ENCODE data around the gene SNX8. TPM values are rescaled to one million over a fixed set of nuclear protein-coding genes. Genes with fewer than 3 reads are reported as not detected.
"Not testable (repeated sequence)": the region's sequence is repeated elsewhere in the genome, so short reads cannot be mapped to it uniquely, and the experiment has no call there.

SNX8 gene
- polyA plus RNA-seq, 10 donors = 23.0 to 38.1 (median 29.6) TPM

DNA sequence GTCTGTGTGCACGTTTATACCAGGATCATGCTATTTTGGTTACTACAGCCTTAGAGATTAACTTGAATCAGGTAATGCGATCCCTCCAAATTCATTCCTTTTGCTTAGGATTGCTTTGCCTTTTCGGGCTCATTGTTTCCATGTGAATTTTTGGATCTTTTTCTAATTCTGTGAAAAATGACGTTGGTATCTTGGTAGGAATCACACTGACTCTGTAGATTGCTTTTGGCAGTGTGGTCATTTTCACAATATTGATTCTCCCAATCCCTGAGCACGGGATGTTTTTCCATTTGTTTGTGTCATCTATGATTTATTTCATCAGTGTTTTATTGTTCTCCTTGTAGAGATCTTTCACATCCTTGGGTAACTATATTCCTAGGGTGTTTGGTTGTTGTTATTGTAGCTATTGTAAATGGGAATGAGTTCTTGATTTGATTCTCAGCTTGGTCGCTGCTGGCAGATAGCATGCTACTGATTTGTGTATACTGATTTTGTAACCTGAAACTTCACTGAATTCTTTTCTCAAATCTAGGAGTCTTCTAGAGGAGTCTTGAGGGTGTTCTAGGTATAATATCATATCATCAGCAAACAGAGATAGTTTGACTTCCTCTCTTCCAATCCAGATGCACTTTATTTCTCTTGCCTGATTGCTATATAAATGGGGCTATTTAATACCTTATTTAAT is 18.2 kb downstream of the SNX8 start:
- no peak for DNase-seq

- no peak for DNase-seq
Measured at GRCh38 chr7:2290877-2291276, 23.4 kb downstream of the SNX8 start.

DNA sequence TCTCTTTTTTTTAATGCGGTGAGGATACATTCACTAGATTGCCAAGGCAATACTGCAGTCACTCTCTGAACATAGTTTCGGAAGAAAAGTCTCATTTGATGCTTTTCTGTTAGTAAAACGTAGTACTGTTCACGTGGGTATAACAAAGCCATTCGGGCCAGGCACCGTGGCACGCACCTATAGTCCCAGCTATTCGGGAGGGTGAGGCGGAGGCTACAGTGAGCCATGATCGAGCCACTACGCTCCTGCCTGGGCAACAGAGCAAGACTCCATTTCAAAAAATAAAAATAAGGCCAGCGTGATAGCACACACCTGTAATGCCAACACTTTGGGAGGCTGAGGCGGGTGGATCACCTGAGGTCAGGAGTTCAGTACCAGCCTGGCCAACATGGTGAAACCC is 24.6 kb downstream of the SNX8 start:
- DNase-seq = no peak

DNA sequence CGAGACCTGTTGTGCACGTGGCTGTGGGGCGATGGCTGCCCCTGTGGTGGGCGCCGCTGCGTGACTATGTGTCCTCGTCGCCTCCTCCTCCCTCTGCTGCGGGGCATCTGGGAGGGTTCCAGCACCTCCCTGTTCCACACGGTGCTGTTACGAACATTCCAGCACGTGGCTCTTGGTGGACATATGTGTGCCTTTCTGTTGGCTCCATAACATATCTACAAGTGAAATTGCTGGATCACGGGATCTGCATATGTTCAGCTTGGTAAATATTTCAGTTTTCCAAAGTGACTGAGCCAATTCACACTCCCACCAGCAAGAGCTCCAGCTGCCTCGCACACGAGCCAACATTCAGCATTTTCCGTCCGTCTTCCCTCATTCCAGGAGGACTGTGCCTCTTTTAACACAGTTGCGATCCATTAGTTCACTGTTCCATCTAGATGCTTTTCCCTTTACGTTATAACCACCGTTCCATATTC is 25.1 kb downstream of the SNX8 start:
- DNase-seq = peak; percentile 84 to 96 (median 91)

GRCh38 chr7:2288503-2288902 is 25.7 kb downstream of the SNX8 start:
- DNase-seq = no peak

DNA sequence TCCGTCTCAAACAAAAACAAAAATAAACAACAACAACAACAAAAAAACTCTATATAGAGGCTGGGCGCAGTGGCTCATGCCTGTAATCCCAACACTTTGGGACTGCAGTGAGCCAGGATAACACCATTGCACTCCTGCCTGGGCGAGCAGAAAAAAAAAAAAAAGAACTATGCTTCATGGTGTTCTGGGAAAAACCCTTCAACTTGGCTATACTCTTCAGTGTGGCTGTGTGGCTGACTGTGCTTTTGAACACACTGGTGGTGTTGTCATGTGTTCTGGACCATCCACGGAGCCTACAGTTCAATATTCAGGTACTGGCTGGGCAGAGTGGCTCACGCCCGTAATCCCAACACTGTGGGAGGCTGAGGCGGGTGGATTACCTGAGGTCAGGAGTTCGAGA is 26.5 kb downstream of the SNX8 start:
- DNase-seq = no peak

GRCh38 chr7:2283074-2283473 is 31.2 kb downstream of the SNX8 start:
- no peak for DNase-seq

- no peak for DNase-seq
Measured at GRCh38 chr7:2282185-2282751, 32.0 kb downstream of the SNX8 start.

- DNase-seq = peak; percentile 63 to 92 (median 86)
Measured at GRCh38 chr7:2281541-2281940, 32.7 kb downstream of the SNX8 start.

GRCh38 chr7:2280424-2280823 is 33.8 kb downstream of the SNX8 start:
- DNase-seq = no peak

DNA sequence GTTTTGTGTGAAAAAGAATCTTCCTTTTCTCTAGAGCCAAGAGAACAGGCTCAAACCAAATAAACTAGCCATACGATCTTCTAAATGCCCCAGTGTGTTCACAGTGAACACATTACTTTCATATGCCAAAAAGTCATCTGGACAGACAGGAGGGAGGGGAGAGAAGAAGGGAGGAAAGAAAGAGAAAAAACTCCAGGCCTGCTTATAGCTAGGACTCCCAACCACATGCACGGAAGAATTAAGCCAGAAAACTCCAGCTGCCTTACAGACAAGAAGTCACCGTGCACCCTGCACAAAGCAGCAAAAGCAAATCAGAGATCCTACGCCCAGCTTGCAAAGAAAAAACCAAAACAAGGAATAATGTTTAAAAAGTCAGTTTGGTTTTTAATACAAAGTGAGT is 34.3 kb downstream of the SNX8 start:
- peak; percentile 80 to 92 (median 80) for DNase-seq

DNA sequence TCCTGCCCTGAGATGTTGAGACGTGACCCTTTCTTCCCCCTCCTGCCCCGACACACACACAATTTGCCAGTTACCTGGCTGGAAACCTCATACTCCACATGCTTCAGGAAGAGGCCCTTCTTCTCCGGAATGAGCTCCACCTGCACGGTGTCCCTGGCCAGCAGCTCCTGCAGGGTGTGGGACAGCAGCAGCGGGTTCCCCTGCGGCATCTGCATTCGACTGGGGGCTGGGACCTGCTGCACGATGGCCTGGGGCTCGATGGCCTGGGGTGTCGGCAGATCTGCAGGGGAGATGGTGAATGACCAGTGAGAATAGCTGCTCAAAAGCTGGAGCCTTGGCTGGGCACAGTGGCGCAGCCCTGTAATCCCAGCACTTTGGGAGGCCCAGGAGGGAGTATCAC is 36.2 kb downstream of the SNX8 start:
- DNase-seq = no peak

GRCh38 chr7:2276107-2276506 is 38.1 kb downstream of the SNX8 start:
- no peak for DNase-seq

- DNase-seq = no peak
Measured at GRCh38 chr7:2275101-2275500, 39.1 kb downstream of the SNX8 start.

- DNase-seq = no peak
Measured at GRCh38 chr7:2274666-2275065, 39.6 kb downstream of the SNX8 start.

DNA sequence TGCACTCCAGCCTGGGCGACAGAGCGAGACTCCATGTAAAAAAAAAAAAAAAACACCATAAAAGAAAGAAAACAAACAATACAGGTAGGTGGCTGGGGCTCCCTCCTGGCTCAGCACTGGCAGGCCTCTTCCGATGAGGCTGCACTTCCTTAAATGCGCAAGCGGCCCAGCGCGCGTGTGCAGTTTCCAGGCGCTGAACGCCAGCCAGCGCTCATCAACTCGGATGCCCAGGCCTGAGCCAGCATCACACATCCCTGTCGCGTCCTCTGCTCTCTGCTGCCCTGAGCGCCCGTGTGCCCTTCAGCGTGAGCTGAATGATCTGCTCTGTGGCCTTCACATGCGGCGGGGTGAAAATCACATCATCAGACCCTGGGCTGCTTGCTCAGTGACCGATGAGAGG is 40.4 kb downstream of the SNX8 start:
- DNase-seq = no peak

- DNase-seq = no peak
Measured at GRCh38 chr7:2272031-2272430, 42.2 kb downstream of the SNX8 start.

GRCh38 chr7:2271273-2272026 is 42.8 kb downstream of the SNX8 start:
- no peak for DNase-seq

GRCh38 chr7:2270495-2270894 is 43.7 kb downstream of the SNX8 start:
- no peak for DNase-seq

GRCh38 chr7:2269991-2270460 is 44.2 kb downstream of the SNX8 start:
- DNase-seq = no peak

DNA sequence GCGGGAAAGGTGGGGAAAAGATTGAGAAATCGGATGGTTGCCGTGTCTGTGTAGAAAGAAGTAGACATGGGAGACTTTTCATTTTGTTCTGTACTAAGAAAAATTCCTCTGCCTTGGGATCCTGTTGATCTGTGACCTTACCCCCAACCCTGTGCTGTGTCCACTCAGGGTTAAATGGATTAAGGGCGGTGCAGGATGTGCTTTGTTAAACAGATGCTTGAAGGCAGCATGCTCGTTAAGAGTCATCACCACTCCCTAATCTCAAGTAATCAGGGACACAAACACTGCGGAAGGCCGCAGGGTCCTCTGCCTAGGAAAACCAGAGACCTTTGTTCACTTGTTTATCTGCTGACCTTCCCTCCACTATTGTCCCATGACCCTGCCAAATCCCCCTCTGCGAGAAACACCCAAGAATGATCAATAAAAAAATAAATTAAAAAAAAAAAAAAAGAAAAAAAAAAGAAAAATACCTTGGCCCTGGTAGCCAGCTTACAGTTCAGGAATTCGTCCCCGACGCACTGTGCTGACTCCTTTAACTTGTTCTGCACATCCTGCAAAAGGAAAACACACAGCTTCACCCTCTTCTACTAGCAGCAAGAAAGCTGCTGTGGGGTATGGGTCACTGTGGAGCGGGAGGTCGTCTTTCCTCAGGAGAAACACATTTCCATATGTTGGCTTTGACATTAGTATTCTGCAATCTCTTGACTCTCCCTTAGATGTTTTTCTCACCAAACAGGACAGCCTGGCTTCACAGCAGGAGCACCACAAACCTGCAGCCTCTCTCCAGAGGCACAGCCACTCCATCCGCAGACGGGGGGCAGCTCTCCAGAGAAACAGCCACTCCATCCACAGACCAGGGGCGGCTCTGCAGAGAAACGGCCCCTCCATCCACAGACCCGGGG is 44.9 kb downstream of the SNX8 start:
- not testable (repeated sequence) for DNase-seq

DNA sequence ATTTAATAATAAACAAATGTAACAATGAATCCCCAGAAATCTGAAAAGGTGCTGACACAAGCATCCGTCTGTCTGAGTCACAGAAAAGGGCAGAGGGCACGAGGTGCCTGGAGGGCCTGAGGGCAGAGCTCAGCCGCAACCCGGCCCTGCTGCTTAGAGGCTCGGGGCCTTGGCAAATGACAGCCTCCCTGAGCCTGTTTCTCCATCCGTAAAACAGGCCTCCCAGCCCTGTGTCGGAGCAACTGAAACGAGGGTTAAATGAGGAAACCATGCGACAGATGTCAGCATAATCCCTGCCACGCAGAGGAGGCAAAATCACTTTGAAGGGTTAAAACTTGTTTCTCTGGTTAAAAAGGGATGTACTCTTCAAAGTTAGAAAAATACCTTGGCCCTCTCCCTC is 47.3 kb downstream of the SNX8 start:
- DNase-seq = no peak
